SHP77 treated with DMSO at 0.1 percent for 48 hours (cell line): ENCODE measurements around the gene PPFIBP2.

Experiments used
- DNase-seq: peaks from one replicate; lab custom pipeline; 2025; lab: John Stamatoyannopoulos, UW

PPFIBP2 gene

DNA sequence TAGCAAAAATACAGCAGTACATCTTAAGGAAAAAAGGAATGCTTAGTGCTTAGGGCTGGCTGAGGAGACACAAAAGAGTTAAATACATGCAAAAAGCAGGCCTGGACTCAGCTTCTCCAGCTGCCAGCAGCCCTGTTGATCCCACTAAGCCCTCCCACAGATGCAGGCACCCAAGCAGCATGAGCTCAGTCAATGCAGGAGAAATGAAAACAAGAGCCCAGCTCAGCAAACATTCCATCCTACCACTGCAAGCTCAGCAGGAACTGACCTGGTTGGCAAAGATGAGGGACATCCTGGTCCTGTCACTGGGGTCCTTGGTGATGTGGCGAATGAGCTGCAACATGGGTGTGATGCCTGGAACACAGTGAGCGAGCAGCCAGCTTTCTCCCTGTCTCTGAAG is 153.7 kb downstream of the PPFIBP2 start:
- no peak for DNase-seq

DNA sequence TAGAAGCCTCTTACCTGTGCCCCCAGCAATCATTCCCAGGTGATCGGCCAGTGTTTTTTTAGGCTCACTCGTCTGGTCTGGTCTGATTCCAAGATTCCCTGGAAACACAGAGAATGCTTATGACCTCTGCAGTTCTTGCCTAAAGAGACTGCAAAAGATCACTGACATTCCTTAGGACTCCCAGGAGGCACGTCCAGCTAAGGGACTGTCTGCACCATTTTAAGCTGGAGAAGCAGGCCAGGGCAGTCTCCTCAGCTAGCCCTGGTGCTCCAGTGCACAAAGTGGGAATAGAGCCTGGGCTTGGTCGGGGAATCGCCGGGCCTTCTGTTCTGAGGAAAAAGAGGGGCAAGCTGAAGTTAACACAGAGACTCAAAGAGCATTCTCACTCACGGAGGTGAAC is 154.7 kb downstream of the PPFIBP2 start:
- no peak for DNase-seq

DNA sequence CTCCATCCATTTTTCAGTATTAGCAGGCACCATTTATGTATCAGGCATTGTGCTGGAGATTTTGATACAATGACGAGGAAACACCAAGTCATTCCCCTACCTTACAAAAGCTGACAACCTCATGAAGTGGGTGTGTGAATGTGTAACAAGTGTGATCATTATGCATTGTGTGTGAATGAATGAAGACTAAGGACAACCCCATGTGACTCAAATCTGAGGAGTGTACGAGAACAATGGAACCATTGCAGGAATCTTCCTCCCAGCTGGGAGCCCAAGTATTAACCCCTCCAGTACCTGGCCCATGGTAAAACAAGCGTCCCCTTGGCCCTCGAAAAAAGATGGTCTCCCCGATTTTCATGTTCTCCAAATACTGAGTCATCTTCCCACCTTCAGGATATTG is 155.1 kb downstream of the PPFIBP2 start:
- DNase-seq: no peak

- DNase-seq: no peak
Observed at GRCh38 chr11:7670641-7671040, 156.8 kb downstream of the PPFIBP2 start.

- no peak for DNase-seq
Observed at GRCh38 chr11:7671347-7672215, 157.8 kb downstream of the PPFIBP2 start.

DNA sequence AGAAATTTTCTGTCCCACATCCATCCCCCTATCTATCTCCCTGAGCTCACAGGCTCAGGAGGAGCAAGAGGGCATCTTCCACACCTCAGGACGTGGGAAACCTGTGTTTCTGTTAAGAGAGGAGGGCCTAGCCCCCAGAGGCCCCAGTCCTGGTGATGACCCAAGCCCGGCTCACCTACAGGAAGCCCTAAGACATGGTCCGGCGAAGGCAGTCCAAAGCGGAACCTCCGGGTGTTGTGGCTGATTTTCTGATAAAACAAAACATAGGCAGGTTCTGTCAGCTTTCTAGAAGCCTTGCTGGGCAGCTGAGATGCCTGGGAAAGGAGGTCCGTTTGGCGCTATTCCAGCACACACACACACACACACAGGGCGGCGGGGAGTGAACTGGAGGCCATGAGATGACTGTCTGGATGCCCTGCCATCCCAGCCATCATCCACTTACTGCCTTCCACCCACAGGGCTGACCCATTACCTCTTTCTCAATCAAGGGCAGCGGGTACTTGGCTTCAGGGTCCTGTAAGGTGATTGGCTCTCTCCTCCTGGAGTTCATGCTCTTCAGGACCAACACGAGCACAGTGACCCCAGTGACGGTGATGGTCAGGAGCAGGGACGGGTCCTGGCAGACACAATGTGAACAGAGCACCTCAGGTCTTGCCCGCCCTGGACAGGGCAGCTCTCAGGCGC is 158.6 kb downstream of the PPFIBP2 start:
- no peak for DNase-seq

GRCh38 chr11:7672960-7673723 is 159.3 kb downstream of the PPFIBP2 start, which contains the start of gene CYB5R2:
Gene CYB5R2, minus strand, starts transcription at chr11:7673500. Its CDS starts 675 bp downstream, at chr11:7672825.
- no peak for DNase-seq

GRCh38 chr11:7673724-7674434 is 160.1 kb downstream of the PPFIBP2 start:
- no peak for DNase-seq

DNA sequence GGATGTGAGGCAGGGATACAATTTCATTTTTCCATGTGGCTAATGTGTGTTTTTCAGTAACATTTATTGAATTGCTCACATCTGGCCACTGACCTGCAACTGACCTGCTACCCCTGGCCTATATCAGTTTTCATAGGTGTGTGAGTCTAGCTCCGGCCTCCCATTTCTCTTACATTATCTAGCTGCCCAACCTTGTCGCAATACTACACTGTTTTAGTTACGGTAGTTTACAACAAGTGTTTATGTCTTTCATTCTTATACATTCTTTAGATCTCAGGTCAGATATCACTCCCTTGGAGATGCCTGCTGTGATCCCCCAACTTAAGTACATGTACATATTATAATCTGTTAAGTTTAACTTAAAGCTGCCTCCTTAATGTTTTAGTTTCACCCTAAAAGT is 161.8 kb downstream of the PPFIBP2 start:
- no peak for DNase-seq

DNA sequence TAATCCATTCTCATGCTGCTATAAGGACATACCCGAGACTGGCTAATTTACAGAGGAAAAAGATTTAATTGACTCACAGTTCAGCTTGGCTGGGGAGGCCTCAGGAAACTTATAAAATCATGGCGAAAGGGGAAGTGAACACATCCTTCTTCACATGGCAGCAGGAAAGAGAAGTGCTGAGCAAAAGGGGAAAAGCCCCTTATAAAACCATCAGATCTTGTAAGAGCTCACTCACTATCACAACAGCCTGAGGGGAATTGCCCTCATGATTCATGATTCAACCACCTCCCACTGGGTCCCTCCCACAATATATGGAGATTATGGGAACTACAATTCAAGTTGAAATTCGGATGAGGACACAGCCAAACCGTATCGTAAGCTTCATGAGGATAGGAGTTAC is 163.3 kb downstream of the PPFIBP2 start:
- no peak for DNase-seq

GRCh38 chr11:7677796-7678201 is 164.0 kb downstream of the PPFIBP2 start:
- no peak for DNase-seq

DNA sequence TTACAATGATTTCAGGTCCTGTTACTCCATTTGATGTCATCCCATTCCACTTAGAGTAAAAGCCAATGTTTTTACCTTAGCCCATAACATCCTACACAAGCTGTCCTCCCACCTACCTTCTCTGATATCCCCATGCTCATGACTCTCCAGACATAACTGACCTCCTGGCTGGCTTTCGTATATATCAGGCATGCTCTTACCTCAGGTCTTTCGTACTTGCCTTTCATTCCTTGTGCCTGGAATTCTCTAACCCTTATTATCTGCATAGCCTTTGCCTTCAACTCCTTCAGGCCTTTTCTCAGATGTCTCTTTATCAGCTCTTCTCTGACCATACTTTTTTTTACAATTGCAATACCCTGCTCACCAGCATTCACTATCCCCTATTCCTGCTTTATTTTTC is 169.8 kb downstream of the PPFIBP2 start:
- no peak for DNase-seq

DNA sequence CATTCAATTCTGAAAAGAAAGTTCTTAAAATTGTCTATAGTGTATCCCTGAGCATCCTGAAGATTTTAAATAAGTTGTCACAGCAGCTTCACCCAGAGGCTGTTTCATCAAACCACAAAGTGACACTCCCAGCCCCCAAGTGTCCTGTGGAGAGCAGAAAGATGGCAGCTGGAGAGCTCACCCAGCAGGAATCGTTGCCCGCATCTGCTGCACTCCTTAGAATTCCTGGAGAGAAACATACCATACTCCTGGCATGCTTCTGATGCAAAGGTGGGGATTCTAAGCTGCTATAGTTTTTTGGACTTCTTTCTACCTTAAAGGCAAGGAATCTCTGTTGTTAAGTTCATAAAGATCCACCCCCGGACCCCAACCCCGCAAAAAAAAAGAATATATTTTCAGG is 173.0 kb downstream of the PPFIBP2 start:
- no peak for DNase-seq

DNA sequence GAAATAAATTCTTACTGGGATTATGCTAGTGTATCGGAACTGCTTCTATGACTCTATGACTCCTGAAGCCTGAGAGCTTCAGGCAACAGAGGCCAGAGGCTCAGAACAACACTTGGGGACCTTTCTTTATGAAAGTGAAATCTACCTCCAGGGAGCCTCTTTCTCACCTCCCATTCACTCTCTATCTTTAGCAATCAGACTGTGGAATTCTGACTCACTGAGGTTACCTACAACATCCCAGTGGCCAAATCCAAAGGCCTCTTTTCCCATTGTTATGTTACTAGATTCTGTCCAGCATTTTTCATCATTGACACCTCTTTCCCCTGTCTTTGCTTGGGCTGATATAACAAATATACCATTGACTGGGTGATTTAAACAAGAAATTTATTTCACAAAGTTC is 173.6 kb downstream of the PPFIBP2 start:
- no peak for DNase-seq

DNA sequence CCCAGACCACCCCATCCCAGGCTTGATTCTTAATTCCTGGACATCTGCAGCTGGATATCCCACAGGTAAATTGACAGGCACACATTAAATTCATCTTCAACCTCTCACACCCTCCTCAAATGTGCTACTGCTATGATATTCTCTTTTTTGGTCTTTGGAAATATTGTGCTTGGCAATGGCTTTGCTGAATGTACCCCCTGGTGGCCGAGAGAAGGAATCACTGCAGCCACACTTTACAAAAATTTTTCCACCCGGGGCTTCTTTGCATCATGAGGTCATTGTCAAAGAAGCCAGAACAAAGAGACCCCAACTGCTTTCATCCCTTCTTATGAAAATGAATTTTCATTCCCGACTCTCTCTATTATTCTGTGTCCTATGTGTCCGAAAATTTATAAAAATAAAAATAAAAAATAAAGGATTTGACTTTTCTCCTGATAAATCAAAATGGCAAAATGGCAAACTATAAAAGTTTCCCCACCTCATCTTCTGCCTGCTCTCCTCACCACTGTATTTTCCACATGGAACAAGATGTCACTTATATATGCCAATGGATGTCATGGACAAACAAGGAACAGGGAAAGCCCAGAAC is 174.5 kb downstream of the PPFIBP2 start:
- no peak for DNase-seq

DNA sequence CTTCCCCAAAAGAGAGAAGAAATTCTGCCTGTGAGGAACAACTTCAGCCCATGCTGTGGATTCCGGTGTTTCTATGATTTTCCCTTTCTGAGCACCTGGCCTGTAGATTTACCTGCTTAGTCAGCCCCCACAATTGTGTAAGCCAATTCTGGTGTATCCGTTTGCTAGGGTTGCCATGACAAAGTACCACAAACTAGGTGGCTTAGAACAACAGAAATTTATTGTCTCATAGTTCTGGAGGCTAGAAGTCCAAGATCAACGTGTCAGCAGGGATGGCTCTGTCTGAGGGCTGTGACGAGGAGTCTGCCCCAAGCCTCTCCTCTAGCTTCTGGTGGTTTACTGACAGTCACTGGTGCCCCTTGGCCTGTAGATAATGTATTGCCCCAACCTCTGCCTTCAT is 175.4 kb downstream of the PPFIBP2 start:
- DNase-seq: no peak

GRCh38 chr11:7690648-7691047 is 176.8 kb downstream of the PPFIBP2 start:
- no peak for DNase-seq

DNA sequence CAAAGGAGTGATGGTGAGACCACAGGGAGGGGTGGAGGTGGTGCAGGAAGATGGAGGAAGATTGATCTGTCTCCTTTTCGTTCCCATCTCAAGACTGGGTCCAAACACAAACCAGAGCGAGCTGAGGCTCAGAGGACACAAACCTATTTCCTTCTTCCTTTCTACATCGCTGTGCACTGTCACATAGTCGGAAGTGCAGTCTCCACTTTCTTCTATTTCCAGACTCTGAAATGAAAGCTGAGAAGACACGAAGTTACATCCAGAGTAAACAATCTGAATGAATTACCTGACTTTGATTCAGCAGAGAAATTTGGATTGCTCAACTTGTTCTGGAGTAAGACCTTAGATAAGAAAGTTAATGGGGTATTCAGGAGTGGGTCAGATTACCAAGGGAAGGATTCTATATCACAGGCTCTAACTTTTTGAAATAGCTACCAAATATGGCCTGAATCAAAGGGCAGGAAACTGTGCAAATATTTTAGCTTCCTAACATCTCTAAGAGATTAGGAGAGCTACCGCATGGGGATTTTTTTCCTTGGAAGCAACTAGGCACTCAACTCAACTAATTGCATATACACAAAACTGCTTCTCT is 178.1 kb downstream of the PPFIBP2 start:
- no peak for DNase-seq

DNA sequence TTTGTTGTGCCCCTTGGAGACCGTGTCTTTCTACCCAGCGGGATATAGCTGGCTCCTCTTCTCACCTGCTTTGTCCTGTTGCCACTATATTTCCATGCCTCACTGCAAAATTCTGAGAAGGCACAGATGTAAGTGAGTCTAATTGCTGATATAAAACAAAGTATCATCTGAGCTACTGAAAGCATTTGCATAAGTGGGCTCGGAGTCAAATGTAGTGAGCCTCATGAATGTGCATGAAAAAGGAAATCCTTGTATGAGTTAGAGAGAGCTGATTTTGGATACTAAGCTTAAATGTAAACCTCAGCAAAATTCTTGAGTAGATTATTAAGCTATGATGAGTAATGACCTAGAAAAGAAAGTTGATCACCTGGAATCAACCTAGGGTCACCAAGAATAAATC is 178.6 kb downstream of the PPFIBP2 start:
- DNase-seq: no peak

- DNase-seq: no peak
Observed at GRCh38 chr11:7694235-7694634, 180.4 kb downstream of the PPFIBP2 start.

DNA sequence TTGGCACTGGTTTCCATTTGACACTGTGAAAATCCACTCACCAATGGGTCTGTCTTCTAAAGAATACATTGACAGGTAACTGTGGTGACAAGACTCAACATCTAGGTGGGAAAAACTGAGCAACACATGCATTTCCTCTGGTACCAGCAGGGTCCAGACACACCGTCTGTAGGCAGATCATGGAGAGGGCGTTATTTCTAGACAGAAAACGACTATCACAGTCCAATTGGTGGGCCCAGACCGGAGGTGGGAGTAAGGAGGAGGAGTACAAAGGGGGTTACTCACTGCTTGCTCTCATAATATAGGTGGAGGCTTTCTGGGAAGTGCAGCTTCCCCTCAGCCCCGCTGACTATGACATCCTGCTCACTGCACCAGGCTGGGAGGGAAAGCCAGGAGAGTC is 182.6 kb downstream of the PPFIBP2 start:
- DNase-seq: no peak
